GM10248 (cell line): ENCODE data around the gene GART.
"Not testable (repeated sequence)": the region's sequence is repeated elsewhere in the genome, so short reads cannot be mapped to it uniquely, and the experiment has no call there.

ENCODE experiments used
- CTCF ChIA-PET: fragments of 300-600 bp; sonication (Branson Sonifier 250); formaldehyde crosslinking; extraction: SDS; loops from one replicate; lab custom pipeline; 2021; ENCODE audit warnings: antibody characterized with exemption; lab: Yijun Ruan, JAX
- POLR2A ChIA-PET: fragments of 350-650 bp; sonication (Branson Sonifier 250); formaldehyde crosslinking; extraction: SDS; loops from one replicate; lab custom pipeline; 2020; ENCODE audit warnings: antibody characterized with exemption; lab: Yijun Ruan, JAX
- DNase-seq: peaks from one replicate; pipeline ENCODE4 v3.0.0; 2012; ENCODE audit errors: extremely low spot score
- TF ChIP-seq, protein P1 (sequence below): IDR thresholded peaks from 2 replicates; pipeline ENCODE4 v1.5.1; 2012; ENCODE audit warnings: mild to moderate bottlenecking, low read depth; ENCODE audit errors: extremely low read depth, missing control alignments, control extremely low read depth

The GART gene

GRCh38 chr21:33578959-33579542 lies 37.1 kb upstream of the GART start:
- DNase-seq = no peak
- ChIA-PET CTCF (interaction anchor here (0.7 kb wide), 2 partner anchors 9 to 26 kb away, joined by 3 read pairs; partner anchors contain the start of gene DONSON), POLR2A (no interaction called here)
- TF ChIP-seq, protein P1, sequence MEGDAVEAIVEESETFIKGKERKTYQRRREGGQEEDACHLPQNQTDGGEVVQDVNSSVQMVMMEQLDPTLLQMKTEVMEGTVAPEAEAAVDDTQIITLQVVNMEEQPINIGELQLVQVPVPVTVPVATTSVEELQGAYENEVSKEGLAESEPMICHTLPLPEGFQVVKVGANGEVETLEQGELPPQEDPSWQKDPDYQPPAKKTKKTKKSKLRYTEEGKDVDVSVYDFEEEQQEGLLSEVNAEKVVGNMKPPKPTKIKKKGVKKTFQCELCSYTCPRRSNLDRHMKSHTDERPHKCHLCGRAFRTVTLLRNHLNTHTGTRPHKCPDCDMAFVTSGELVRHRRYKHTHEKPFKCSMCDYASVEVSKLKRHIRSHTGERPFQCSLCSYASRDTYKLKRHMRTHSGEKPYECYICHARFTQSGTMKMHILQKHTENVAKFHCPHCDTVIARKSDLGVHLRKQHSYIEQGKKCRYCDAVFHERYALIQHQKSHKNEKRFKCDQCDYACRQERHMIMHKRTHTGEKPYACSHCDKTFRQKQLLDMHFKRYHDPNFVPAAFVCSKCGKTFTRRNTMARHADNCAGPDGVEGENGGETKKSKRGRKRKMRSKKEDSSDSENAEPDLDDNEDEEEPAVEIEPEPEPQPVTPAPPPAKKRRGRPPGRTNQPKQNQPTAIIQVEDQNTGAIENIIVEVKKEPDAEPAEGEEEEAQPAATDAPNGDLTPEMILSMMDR = no peak

DNA sequence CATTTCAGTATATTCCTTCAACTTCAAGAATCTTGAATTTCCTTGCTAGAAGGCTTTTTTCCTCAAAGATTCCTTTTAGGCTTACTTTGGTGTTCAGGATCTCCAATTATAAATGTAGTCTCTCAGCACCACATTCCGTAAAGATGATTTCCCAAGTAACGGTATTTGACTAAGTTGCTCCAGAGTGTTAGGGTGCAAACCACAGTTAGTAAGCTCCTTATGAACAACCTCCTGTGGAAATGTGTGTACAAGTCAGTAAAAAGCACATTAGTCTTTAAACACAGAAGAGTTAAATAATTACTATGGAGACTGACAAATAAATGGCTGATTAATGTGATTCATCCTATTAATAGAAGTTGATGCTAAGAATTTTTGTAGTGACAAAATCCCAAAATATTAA lies 36.3 kb upstream of the GART start:
- TF ChIP-seq, protein P1 = no peak
- no peak for DNase-seq
- ChIA-PET CTCF (interaction anchor here (0.7 to 1.1 kb wide), 2 partner anchors 13 to 28 kb away, joined by 4 to 8 read pairs; no protein-coding TSS in a partner anchor), POLR2A (no interaction called here)

GRCh38 chr21:33576741-33577141 lies 34.8 kb upstream of the GART start:
- DNase-seq, CTCF ChIA-PET, POLR2A ChIA-PET: not testable (repeated sequence)

DNA sequence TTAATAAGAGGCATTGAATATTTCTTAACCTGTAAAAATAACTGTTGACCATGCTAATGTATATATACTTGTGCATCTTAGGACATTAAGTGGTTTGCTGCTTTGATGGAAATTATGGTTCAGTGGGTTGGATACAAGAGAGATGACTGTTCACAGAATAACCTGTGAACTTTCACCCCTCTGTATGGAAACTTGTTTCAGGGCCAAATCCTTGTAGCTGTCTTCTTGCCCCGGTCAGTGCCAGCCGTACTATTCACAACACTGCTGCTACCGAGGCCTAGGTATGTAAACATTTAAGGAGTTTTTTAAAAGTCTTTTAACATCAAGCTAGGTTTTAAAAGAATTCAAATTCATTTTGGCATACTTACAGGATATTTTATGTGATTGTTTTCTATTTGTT lies 30.4 kb upstream of the GART start:
- CTCF ChIA-PET = interaction anchor here (3.4 kb wide), 1 partner anchor 16 kb away, joined by 9 read pairs; no protein-coding TSS in a partner anchor
- TF ChIP-seq, protein P1 = no peak
- no peak for DNase-seq
- POLR2A ChIA-PET = no interaction called here

DNA sequence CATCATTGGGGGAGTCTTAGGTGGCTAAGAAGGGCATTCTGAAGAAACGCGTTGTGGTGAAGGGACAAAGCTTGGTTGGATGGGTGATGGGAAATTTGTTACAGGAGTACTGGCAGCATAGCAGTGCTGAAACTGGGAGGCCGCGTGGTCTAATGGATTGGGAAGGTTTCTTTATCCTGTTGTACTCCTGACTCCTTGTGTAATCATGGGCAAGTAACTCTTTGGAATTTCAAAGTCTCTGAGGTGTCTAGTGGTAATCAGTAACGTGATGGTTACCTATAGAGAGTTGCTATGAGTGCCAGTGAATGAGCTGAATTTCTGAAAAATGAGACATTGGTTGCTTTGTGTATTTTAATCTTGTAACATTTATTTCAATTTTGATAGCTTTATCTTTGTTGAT lies 28.1 kb upstream of the GART start:
- POLR2A ChIA-PET = interaction anchor here (0.5 kb wide), 1 partner anchor 51 kb away, joined by 3 read pairs; no protein-coding TSS in a partner anchor
- TF ChIP-seq, protein P1 = no peak
- CTCF ChIA-PET = interaction anchor here (0.8 to 3.4 kb wide), 6 partner anchors 10 to 36 kb away, joined by 3 to 9 read pairs (median 5); partner anchors contain the start of gene DONSON

GRCh38 chr21:33568448-33568847 lies 26.5 kb upstream of the GART start:
- POLR2A ChIA-PET = no interaction called here
- no peak for DNase-seq
- TF ChIP-seq, protein P1 = no peak
- CTCF ChIA-PET = interaction anchor here (0.9 to 1.3 kb wide), 2 partner anchors 11 to 24 kb away, joined by 3 to 4 read pairs; no protein-coding TSS in a partner anchor

More for the DNA sequence above, 28.1 kb upstream of the GART start:
- no peak for DNase-seq

DNA sequence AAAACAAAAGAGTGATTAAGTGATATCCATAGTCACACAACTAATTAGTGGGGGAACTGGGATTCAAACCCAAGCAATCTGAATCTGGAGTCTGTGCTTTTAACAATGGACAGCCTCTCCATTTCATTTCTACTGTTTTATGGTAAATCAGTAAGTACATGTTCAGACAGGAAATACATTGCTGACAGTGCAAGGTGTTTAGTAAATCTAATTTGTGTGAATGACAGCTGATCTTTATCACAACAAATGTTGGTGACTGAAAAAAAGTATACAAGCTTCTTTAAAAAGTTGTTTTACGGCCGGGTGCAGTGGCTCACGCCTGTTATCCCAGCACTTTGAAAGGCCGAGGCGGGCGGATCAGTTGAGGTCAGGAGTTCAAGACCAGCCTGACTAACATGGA lies 26.0 kb upstream of the GART start:
- TF ChIP-seq, protein P1 = no peak
- no peak for DNase-seq
- ChIA-PET POLR2A (interaction anchor here (1.4 kb wide), 1 partner anchor 10 kb away, joined by 3 read pairs; no protein-coding TSS in a partner anchor), CTCF (interaction anchor here (0.9 to 1.3 kb wide), 2 partner anchors 10 to 23 kb away, joined by 3 to 4 read pairs; no protein-coding TSS in a partner anchor)
